ENCODE measurements around the gene GRID2. TPM values are rescaled to one million over a fixed set of nuclear protein-coding genes. Genes with fewer than 3 reads are reported as not detected.

The GRID2 gene
- total and polyA plus RNA-seq, 9 of the 15 experiments (the other 6 are each of a cell fraction or from before 2014, with no cell fraction given), result 0.04 TPM; not detected in 7

- no peak overlapping the region for H2AFZ ChIP-seq (ENCODE audit: low read depth, low read length)
- no peaks in the 10 kb centered on the region for H3K36me3 ChIP-seq (ENCODE audit: control insufficient read depth, insufficient read depth, low read length)
- no peak overlapping the region for H3K27ac ChIP-seq (ENCODE audit: extremely low read depth, low read depth, low read length)
- DNase-seq (ENCODE audit: extremely low read depth in 1 of 4, low spot score in 3 of 4) (no peak), FAIRE-seq (no peak), ATAC-seq (no peak)
- H3K4me2 ChIP-seq (ENCODE audit: insufficient read depth, low read length), result no peak overlapping the region
- H3K27me3 ChIP-seq (ENCODE audit: control insufficient read depth in 2 of 2, insufficient read depth in 2 of 2, low read length in 2 of 2), result no peaks in the 10 kb centered on the region
- intact Hi-C loops (cut with micrococcal nuclease) (no loop called here), in situ Hi-C loops (cut with MboI) (no loop called here)
- H3K79me2 ChIP-seq (ENCODE audit: control insufficient read depth, insufficient read depth, low read length), result no peaks in the 10 kb centered on the region
- H3K4me1 ChIP-seq (replicated peaks in 1 of 2; ENCODE audit: control insufficient read depth in 2 of 2, insufficient read depth in 2 of 2, low read length in 2 of 2), result no peaks in the 10 kb centered on the region
- no peaks in the 10 kb centered on the region for H4K20me1 ChIP-seq (replicated peaks; ENCODE audit: control insufficient read depth, insufficient read depth, low read length)
- no peak overlapping the region for H3K9ac ChIP-seq (ENCODE audit: insufficient read depth in 1 of 2, low read depth in 2 of 2, low read length in 2 of 2)
- no peaks in the 10 kb centered on the region for H3K9me1 ChIP-seq (ENCODE audit: control insufficient read depth, insufficient read depth, low read length)
- H3K9me3 ChIP-seq (replicated peaks; ENCODE audit: control insufficient read depth, insufficient read depth, low read depth, low read length), result no peaks in the 10 kb centered on the region
- POLR2A ChIA-PET, result no interaction called here
- no TSS peak for BruUV-seq (replicated peaks)
- CTCF ChIA-PET (ENCODE audit: low intra/inter-chr PET ratio), result no interaction called here
- H3K4me3 ChIP-seq, result no peak overlapping the region
- TF ChIP-seq ZNF511 (CRISPR knock-in tag; IDR thresholded peaks at IDR 0.05), result no peak
These were observed 537.1 kb downstream of the GRID2 start for GRCh38 chr4:92840880-92841279.

- CTCF ChIA-PET (ENCODE audit: low intra/inter-chr PET ratio), result no interaction called here
- ATAC-seq, result no peak
- no peaks in the 10 kb centered on the region for H3K9me1 ChIP-seq (ENCODE audit: control insufficient read depth, insufficient read depth, low read length)
- H3K9ac ChIP-seq (ENCODE audit: insufficient read depth in 1 of 2, low read depth in 2 of 2, low read length in 2 of 2), result no peak overlapping the region
- TF ChIP-seq MAFF (IDR thresholded peaks at IDR 0.05; ENCODE audit: low read length) (peak; percentile 52), MAFK (IDR thresholded peaks at IDR 0.05; ENCODE audit: low read length) (peak; percentile 61; the same call in 1 of the 2 replicates), ZZZ3 (IDR thresholded peaks at IDR 0.05) (no peak), ZNF324 (CRISPR knock-in tag; IDR thresholded peaks at IDR 0.05) (no peak), ZNF316 (IDR thresholded peaks at IDR 0.05) (peak; percentile 71)
- H3K4me2 ChIP-seq (ENCODE audit: insufficient read depth, low read length), result no peak overlapping the region
- POLR2A ChIA-PET, result no interaction called here
- in situ Hi-C loops (cut with MboI) (no loop called here), intact Hi-C loops (cut with micrococcal nuclease) (no loop called here)
- H3K9me3 ChIP-seq (replicated peaks; ENCODE audit: control insufficient read depth, insufficient read depth, low read depth, low read length), result no peaks in the 10 kb centered on the region
- no peaks in the 10 kb centered on the region for H3K4me1 ChIP-seq (replicated peaks in 1 of 2; ENCODE audit: control insufficient read depth in 2 of 2, insufficient read depth in 2 of 2, low read length in 2 of 2)
- FAIRE-seq, result no peak
- H4K20me1 ChIP-seq (replicated peaks; ENCODE audit: control insufficient read depth, insufficient read depth, low read length), result no peaks in the 10 kb centered on the region
- no TSS peak for BruUV-seq (replicated peaks)
- no peak overlapping the region for H3K4me3 ChIP-seq
- H3K27me3 ChIP-seq (ENCODE audit: control insufficient read depth in 2 of 2, insufficient read depth in 2 of 2, low read length in 2 of 2), result no peaks in the 10 kb centered on the region
- 0% methylated on average over 4 of the region's 4 CpGs for WGBS (ENCODE audit: insufficient coverage, low coverage, missing lambda C conversion rate)
- no peaks in the 10 kb centered on the region for H3K79me2 ChIP-seq (ENCODE audit: control insufficient read depth, insufficient read depth, low read length)
- H3K36me3 ChIP-seq (ENCODE audit: control insufficient read depth, insufficient read depth, low read length), result no peaks in the 10 kb centered on the region
- H2AFZ ChIP-seq (ENCODE audit: low read depth, low read length), result no peak overlapping the region
- no peak overlapping the region for H3K27ac ChIP-seq (ENCODE audit: extremely low read depth, low read depth, low read length)
- no peak for DNase-seq (ENCODE audit: extremely low read depth in 1 of 4, low spot score in 3 of 4)
These were observed 540.0 kb downstream of the GRID2 start for GRCh38 chr4:92843784-92844183.
